Right ventricle myocardium inferior (tissue), 1 donor: ENCODE data around the gene ATP8B4. TPM values are rescaled to one million over a fixed set of nuclear protein-coding genes. Genes with fewer than 3 reads are reported as not detected.
"Not testable (repeated sequence)": the region's sequence is repeated elsewhere in the genome, so short reads cannot be mapped to it uniquely, and the experiment has no call there.

Experiments
- ATAC-seq: fragments of 200-7000 bp; cut with Tn5 transposase; one replicate; pipeline ENCODE4 v1.9.1; 2020; ENCODE audit warnings: mild to moderate bottlenecking, moderate library complexity
- DNase-seq: peaks from one replicate; pipeline ENCODE4 v3.0.0; 2021; ENCODE audit errors: missing footprints
- intact Hi-C: fragments of 100-400 bp; cut with DNase I; formaldehyde crosslinking; loops from one replicate; pipeline ENCODE4 v1.11.0; 2022
- total RNA-seq: library from RNA; stranded (reverse); fragmentation: NEBNext Ultra II Directional; extraction: Animal tissue kit (Norgen Biotek cat#: 25700); gene quantifications from one replicate; pipeline ENCODE4 v1.2.1, GENCODE V29; 2021
- donor health status: DM: no; HTN: yes; CAD: no; lungs with severe emphysema.

ATP8B4 gene
- total RNA-seq, 1 donor from 2014 or later = 6.1 TPM

DNA sequence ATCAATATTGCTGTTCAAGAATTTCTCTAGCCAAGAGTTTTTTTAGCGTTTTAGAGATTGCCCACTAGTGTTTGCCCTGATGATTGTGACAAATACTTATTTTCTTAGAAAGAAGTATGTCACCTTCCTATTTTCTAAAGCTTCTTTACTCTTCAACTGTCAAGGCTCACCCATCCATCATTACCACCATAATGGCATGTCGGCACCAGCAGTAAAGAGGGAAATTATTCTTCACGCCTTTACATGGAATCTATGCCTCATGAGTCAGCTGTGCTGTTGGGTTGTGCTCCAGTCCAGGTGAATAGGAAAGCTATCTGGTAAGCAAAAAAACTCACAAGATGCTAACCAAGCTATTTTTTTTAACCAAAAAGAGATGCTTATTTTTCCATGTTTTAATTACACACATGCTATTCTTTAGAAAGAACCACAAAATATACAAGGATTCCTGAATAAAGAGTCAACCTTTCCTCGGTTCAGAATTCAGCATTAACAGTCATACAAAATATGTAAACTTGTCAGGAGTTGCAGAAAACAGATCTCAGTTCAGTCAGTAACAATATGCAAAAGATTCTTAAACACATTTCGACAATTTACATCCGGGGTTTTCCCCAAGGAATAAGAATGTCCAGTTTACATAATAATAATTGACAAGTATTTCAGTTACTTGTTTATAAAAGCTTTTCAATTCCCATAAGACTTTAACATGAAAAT lies 128.0 kb downstream of the ATP8B4 start:
- ATAC-seq (no peak), DNase-seq (no peak)
- intact Hi-C loops = no loop called here

GRCh38 chr15:49989498-49989897 lies 129.5 kb downstream of the ATP8B4 start:
- DNase-seq (no peak), ATAC-seq (peak; percentile 78)
- intact Hi-C loops = loop anchor here (5.0 kb wide), 1 partner anchor 112 kb away; no protein-coding TSS in a partner anchor

DNA sequence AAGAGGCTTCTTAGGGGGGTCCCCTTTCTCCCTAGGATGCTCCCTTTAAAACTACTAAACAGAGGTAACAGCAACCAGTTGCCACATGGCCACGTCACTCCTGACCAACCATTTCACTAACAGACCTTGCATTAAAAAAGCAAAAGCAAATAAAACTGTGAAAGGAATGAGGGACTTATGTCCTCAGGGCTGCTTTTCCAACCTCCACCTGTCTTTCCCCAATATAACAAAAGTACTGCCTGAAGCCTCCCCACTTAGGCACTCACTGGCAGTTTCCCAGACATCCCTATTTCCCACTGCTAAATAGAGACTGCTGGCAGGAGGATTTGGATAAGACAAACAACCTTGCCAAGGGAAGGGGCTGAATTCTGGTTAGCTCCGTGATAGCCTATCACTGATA lies 130.3 kb downstream of the ATP8B4 start:
- DNase-seq (no peak), ATAC-seq (no peak)
- intact Hi-C loops = loop anchor here (5.0 kb wide), 1 partner anchor 111 kb away; no protein-coding TSS in a partner anchor

DNA sequence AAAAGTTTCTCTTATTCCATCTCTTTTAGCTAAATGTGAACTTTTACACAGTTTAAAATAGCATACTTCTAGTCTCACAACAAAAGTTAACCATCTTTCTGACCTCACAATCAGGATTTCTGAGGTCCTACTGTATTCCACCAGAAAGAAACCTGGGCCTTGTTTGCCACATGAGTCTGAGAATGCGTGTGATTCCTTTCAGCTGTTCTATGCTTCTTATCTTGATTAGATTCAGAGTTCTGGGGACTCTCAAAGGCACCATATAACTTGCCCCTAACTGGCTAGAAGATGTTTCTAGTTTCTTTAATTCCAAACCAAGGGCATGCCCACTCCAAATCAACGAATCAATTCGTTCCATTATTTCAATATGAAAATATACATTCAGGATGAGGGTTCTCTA lies 131.1 kb downstream of the ATP8B4 start:
- ATAC-seq (no peak), DNase-seq (no peak)
- intact Hi-C loops = loop anchor here (5.0 kb wide), 1 partner anchor 111 kb away; no protein-coding TSS in a partner anchor

DNA sequence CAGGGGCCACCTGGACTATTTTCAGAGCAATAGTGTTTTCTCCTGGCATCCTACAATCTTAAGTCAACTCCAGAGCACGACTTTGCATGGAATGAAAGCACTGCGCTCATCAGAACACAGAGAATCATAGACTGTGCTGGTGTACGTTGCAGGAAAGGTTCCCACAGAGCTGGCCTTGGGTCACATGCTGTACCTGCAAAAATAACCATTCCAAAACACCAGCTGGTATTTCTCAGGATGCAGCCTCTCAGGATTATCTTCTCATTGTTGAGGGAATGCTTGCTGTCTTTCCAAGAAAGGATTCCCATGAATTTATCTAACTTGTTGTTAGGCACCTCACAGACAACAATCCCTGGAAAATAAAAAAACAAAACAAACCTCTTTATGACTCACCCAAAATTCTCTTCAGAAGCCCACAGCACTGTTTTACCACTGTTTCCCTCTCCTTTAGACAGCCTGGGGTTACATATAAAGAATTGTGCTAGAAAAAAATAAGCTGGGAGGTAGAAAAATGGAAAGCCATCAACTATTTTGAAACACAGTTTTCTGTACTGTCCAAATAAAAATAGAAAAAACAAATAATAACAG lies 131.7 kb downstream of the ATP8B4 start:
- intact Hi-C loops = loop anchor here (5.0 kb wide), 1 partner anchor 110 kb away; no protein-coding TSS in a partner anchor
- ATAC-seq = peak; percentile 41
- DNase-seq = no peak

- no peak for ATAC-seq
- intact Hi-C loops = loop anchor here (5.0 kb wide), 1 partner anchor 109 kb away; no protein-coding TSS in a partner anchor
- no peak for DNase-seq
Measured at GRCh38 chr15:49986326-49986725, 132.7 kb downstream of the ATP8B4 start.

DNA sequence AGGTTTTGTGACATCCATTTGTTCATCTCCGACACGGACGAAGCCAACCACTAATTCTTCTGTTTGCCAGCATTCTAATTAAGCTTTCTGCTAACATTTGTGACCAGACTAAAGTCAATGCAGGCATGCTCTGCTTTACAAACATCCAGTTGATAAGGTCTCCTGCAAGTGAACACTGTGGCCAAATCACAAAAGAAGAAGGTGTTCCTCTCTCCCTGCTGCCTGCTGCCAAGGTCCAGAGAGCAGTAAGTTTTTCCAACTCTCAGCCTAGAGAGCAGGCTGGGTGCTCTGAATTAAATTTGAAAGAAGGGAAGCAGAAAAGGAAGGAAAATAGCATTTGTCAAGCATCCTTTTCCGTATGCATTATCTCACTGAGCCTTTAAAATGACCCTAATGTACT lies 133.6 kb downstream of the ATP8B4 start:
- DNase-seq (no peak), ATAC-seq (no peak)
- intact Hi-C loops = loop anchor here (5.0 kb wide), 1 partner anchor 108 kb away; no protein-coding TSS in a partner anchor

GRCh38 chr15:49984436-49984835 lies 134.6 kb downstream of the ATP8B4 start:
- intact Hi-C loops = no loop called here
- ATAC-seq = no peak

DNA sequence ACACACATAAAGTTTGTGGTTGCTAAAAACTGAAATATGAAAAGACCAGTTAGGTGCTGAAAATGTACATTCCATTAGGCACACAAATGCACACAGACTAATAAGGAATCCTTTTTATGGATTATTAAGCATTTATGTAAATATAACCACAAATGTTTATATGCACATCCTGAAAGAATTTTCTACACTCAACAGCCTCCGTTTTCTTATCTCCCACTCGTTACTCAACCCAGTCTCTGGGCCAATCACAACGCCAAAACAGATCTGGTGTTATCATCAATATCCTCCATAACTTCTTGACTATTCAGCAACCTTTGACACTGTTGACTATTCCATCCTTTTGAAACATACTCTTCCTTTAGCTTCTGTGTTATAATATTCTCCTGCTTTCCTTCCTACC lies 136.4 kb downstream of the ATP8B4 start:
- intact Hi-C loops = no loop called here
- ATAC-seq = no peak
- no peak for DNase-seq

More at GRCh38 chr15:49984436-49984835, 134.6 kb downstream of the ATP8B4 start:
- DNase-seq = no peak

GRCh38 chr15:49979705-49980382 lies 139.2 kb downstream of the ATP8B4 start:
- intact Hi-C loops = no loop called here
- ATAC-seq = no peak
- DNase-seq = no peak

DNA sequence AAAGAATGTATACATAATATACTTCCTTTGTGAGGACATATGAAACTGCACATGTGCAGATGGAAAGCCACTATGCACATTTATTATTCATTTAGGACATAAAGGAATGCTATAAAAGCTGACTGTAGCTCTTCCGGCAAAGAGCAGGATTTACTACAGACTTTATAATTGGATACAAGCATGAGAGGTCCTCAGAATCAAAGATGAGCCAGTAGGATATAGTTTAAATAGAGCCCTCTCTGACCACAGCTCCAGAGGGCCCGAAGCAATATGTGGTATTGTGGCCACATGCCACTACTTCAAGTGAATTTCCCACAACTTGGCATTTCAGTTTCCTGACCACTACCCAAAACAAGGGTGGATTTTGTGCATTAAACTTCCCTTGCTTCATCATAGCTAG lies 140.9 kb downstream of the ATP8B4 start:
- no peak for DNase-seq
- intact Hi-C loops = no loop called here
- no peak for ATAC-seq

GRCh38 chr15:49977306-49977705 lies 141.7 kb downstream of the ATP8B4 start:
- intact Hi-C loops = no loop called here
- ATAC-seq = no peak
- DNase-seq = no peak

DNA sequence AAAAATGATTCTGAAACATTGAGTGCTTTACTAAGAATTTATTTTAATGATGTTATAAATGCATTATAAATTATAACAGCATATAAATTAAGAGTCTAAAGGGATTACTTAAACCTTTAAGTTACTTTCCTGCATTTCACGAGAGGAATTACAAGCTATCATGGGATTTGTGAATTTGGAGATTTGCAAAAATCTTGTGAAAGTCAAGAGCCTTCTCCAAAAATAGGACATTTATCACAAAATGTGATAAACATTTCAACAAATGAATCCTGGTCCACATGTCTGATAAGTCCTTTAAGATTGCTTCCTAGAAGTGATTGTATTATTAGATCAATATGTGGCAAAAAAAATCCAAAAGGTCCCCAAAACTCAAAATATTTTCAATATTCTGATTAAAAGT lies 154.5 kb downstream of the ATP8B4 start:
- DNase-seq (no peak), ATAC-seq (no peak)
- intact Hi-C loops = no loop called here

DNA sequence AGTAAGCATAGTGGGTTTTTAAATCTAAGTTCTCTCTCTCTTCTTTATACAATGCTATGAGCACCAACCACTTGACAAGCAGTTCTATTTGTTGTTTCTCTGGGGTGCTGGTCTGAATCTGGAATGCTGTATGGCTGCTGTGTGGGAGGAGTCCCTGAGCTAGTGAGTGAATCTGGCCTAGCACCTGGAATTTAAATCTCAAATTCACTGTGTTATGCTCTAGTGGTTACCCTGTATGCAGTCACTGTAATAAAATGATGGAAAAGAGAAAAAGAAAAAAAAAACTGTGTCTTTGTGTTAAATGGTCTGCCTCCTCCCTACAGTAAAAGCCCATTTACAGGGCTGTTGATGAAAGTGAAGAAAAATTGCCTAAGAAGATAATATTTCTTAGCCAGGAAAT lies 155.0 kb downstream of the ATP8B4 start:
- DNase-seq = no peak
- ATAC-seq = no peak
- intact Hi-C loops = no loop called here

DNA sequence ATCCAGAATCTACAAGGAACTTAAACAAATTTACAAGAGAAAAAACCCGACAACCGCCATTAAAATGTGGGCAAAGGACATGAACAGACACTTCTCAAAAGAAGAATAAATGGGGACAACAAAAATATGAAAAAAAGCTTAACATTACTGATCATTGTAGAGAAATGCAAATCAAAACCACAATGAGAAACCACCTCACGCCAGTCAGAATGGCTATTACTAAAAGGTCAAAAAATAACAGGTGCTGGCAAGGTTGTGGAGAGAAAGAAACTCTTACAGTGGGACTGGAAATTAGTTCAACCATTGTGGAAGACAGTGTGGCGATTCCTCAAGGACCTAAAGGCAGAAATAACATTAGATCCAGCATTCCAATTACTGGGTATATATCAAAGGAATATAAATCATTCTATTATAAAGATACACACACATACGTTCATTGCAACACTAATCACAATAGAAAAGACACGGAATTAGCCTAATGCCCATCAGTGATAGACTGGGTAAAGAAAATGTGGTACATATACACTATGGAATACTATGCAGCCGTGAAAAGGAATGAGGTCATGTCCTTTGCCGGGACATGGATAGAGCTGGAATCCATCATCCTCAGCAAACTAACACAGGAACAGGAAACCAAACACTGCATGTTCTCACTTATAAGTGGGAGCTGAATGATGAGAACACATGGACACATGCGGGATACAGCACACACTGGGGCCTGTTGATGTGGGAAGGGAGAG lies 155.8 kb downstream of the ATP8B4 start:
- intact Hi-C loops, DNase-seq, ATAC-seq: not testable (repeated sequence)

GRCh38 chr15:49962044-49962602 lies 156.9 kb downstream of the ATP8B4 start:
- DNase-seq (no peak), ATAC-seq (no peak)
- intact Hi-C loops = no loop called here

GRCh38 chr15:49953421-49953820 lies 165.6 kb downstream of the ATP8B4 start:
- DNase-seq (no peak), ATAC-seq (no peak)
- intact Hi-C loops = no loop called here

DNA sequence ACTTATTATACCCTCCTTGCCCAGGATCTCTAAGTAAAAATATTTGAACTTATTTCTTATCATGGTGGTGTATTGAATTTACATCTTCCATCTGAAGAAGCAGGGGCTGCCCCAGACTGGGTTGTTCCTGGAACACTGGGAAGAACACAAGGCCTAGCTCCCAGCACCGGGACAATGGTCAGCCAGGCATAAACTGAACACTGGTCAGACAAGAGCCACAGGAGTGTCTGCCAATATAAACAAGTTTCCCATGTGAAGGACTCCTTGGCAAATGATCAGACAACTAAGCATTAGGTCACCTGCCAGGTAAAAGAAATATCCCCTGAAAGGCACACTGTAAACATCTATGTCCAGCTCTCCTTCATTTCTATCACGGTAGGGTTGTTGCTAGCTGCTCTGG lies 172.4 kb downstream of the ATP8B4 start:
- no peak for DNase-seq
- no peak for ATAC-seq
- intact Hi-C loops = no loop called here

GRCh38 chr15:49934487-49934886 lies 184.5 kb downstream of the ATP8B4 start:
- ATAC-seq (no peak), DNase-seq (no peak)
- intact Hi-C loops = no loop called here
